Stimulated activated CD8-positive, alpha-beta memory T cell treated with anti-CD3 and anti-CD28 coated beads, Interleukin-15, amount 100 ng/mL, for 24 hours (primary cell): ENCODE data around the gene LRCH2.

ENCODE experiments used
- DNase-seq: peaks from one replicate; pipeline ENCODE4 v3.0.0-alpha.2; 2020; ENCODE audit warnings: low read depth

Gene LRCH2

GRCh38 chrX:115204040-115204439 is 29.9 kb downstream of the LRCH2 start:
- DNase-seq: no peak

GRCh38 chrX:115192244-115192700 is 41.6 kb downstream of the LRCH2 start:
- DNase-seq: no peak

- DNase-seq: no peak
These were observed 42.2 kb downstream of the LRCH2 start for GRCh38 chrX:115191490-115192243.

GRCh38 chrX:115190636-115191489 is 43.0 kb downstream of the LRCH2 start:
- no peak for DNase-seq

GRCh38 chrX:115189646-115190635 is 44.0 kb downstream of the LRCH2 start:
- DNase-seq: no peak

- DNase-seq: no peak
These were observed 44.8 kb downstream of the LRCH2 start, which contains the start of gene RBMXL3 for GRCh38 chrX:115189110-115189509. Gene RBMXL3, plus strand, starts transcription at chrX:115189410. Its CDS starts 32 bp downstream, at chrX:115189442.

- no peak for DNase-seq
These were observed 49.9 kb downstream of the LRCH2 start for GRCh38 chrX:115183980-115184379.

GRCh38 chrX:115178473-115178872 is 55.4 kb downstream of the LRCH2 start:
- no peak for DNase-seq

GRCh38 chrX:115177932-115178331 is 56.0 kb downstream of the LRCH2 start:
- DNase-seq: no peak

GRCh38 chrX:115174548-115174947 is 59.3 kb downstream of the LRCH2 start:
- no peak for DNase-seq

- DNase-seq: no peak
These were observed 60.7 kb downstream of the LRCH2 start for GRCh38 chrX:115173181-115173580.

- no peak for DNase-seq
These were observed 86.7 kb downstream of the LRCH2 start for GRCh38 chrX:115147220-115147619.

- DNase-seq: no peak
These were observed 91.8 kb downstream of the LRCH2 start for GRCh38 chrX:115142057-115142456.

GRCh38 chrX:115138040-115138439 is 95.9 kb downstream of the LRCH2 start:
- DNase-seq: no peak

- DNase-seq: no peak
These were observed 99.5 kb downstream of the LRCH2 start for GRCh38 chrX:115134382-115134781.

GRCh38 chrX:115112411-115112810 is 121.5 kb downstream of the LRCH2 start:
- no peak for DNase-seq

GRCh38 chrX:115098897-115099296 is 135.0 kb downstream of the LRCH2 start:
- DNase-seq: no peak

- DNase-seq: no peak
These were observed 140.7 kb downstream of the LRCH2 start for GRCh38 chrX:115093191-115093590.

GRCh38 chrX:115089419-115089818 is 144.5 kb downstream of the LRCH2 start:
- no peak for DNase-seq

- no peak for DNase-seq
These were observed 165.0 kb downstream of the LRCH2 start for GRCh38 chrX:115068896-115069295.

GRCh38 chrX:115067812-115068211 is 166.1 kb downstream of the LRCH2 start:
- no peak for DNase-seq

- DNase-seq: no peak
These were observed 168.6 kb downstream of the LRCH2 start for GRCh38 chrX:115065304-115065703.
